ENCODE results near the gene PGLYRP3. TPM values are rescaled to one million over a fixed set of nuclear protein-coding genes. Genes with fewer than 3 reads are reported as not detected.

Gene PGLYRP3
- polyA plus RNA-seq, 1 donor from 2014 or later, result not detected

GRCh38 chr1:153353226-153353947 is 40.6 kb upstream of the PGLYRP3 start:
- Histone ChIP-seq H4K20me1 (ENCODE audit: insufficient read depth) (no peaks in the 10 kb centered on the region), H3F3A (ENCODE audit: insufficient read depth, low read length, poor library complexity, severe bottlenecking) (no peaks in the 10 kb centered on the region), H3K27me3 (ENCODE audit: insufficient read depth, low read depth, low read length) (no peaks in the 10 kb centered on the region), H3K9ac (ENCODE audit: low read length) (peak overlapping the region; percentile 30), H3K4me3 (ENCODE audit: low read length) (peak overlapping the region; percentile 22), H2AFZ (ENCODE audit: low read depth, low read length) (peak overlapping the region; percentile 40), H3K79me2 (replicated peaks; ENCODE audit: insufficient read depth, low read length) (no peaks in the 10 kb centered on the region), H3K36me3 (ENCODE audit: insufficient read depth, low read length) (no peaks in the 10 kb centered on the region), H3K9me3 (ENCODE audit: low read length) (no peaks in the 10 kb centered on the region), H3K27ac (ENCODE audit: low read length) (no peak overlapping the region), H3K4me2 (ENCODE audit: low read length) (no peak overlapping the region), H3K9me2 (ENCODE audit: insufficient read depth, low read length) (no peaks in the 10 kb centered on the region)
- TF ChIP-seq TAF1 (IDR thresholded peaks at IDR 0.05; ENCODE audit: low read depth), result no peak
- TF ChIP-seq CTCF (IDR thresholded peaks at IDR 0.05; ENCODE audit: poor library complexity, severe bottlenecking), result peak; percentile 56
- no peak for TF ChIP-seq POLR2AphosphoS5 (IDR thresholded peaks at IDR 0.05)
- TF ChIP-seq RAD21 (conservative IDR thresholded peaks at IDR 0.05), result peak; percentile 42
- peak; percentile 55 for TF ChIP-seq SMC3 (conservative IDR thresholded peaks at IDR 0.05; ENCODE audit: poor library complexity)
- TF ChIP-seq EZH2 (IDR thresholded peaks at IDR 0.05; ENCODE audit: borderline replicate concordance, insufficient read depth, low read length, poor library complexity, severe bottlenecking), result no peak
- TF ChIP-seq EP300 (conservative IDR thresholded peaks at IDR 0.05; ENCODE audit: poor library complexity, severe bottlenecking), result no peak
- no peak for TF ChIP-seq MXI1 (conservative IDR thresholded peaks at IDR 0.05; ENCODE audit: poor library complexity, severe bottlenecking)
- TF ChIP-seq REST (IDR thresholded peaks at IDR 0.05; ENCODE audit: borderline replicate concordance), result no peak

GRCh38 chr1:153352523-153352922 is 39.8 kb upstream of the PGLYRP3 start:
- H3F3A ChIP-seq (ENCODE audit: insufficient read depth, low read length, poor library complexity, severe bottlenecking), result no peaks in the 10 kb centered on the region
- no peaks in the 10 kb centered on the region for H3K9me2 ChIP-seq (ENCODE audit: insufficient read depth, low read length)
- TF ChIP-seq MXI1 (conservative IDR thresholded peaks at IDR 0.05; ENCODE audit: poor library complexity, severe bottlenecking), result no peak
- no peak for TF ChIP-seq POLR2AphosphoS5 (IDR thresholded peaks at IDR 0.05)
- peak; percentile 29 for TF ChIP-seq EP300 (conservative IDR thresholded peaks at IDR 0.05; ENCODE audit: poor library complexity, severe bottlenecking)
- TF ChIP-seq CTCF (IDR thresholded peaks at IDR 0.05; ENCODE audit: poor library complexity, severe bottlenecking), result peak; percentile 93
- TF ChIP-seq RAD21 (conservative IDR thresholded peaks at IDR 0.05), result peak; percentile 96
- peak; percentile 94 for TF ChIP-seq SMC3 (conservative IDR thresholded peaks at IDR 0.05; ENCODE audit: poor library complexity)
- TF ChIP-seq REST (IDR thresholded peaks at IDR 0.05; ENCODE audit: borderline replicate concordance), result no peak
- no peaks in the 10 kb centered on the region for H3K9me3 ChIP-seq (ENCODE audit: low read length)
- no peaks in the 10 kb centered on the region for H3K36me3 ChIP-seq (ENCODE audit: insufficient read depth, low read length)
- H3K27ac ChIP-seq (ENCODE audit: low read length), result peak overlapping the region; percentile 0
- no peak overlapping the region for H3K4me2 ChIP-seq (ENCODE audit: low read length)
- H3K79me2 ChIP-seq (replicated peaks; ENCODE audit: insufficient read depth, low read length), result no peaks in the 10 kb centered on the region
- H3K9ac ChIP-seq (ENCODE audit: low read length), result peak overlapping the region; percentile 30
- no peaks in the 10 kb centered on the region for H4K20me1 ChIP-seq (ENCODE audit: insufficient read depth)
- H2AFZ ChIP-seq (ENCODE audit: low read depth, low read length), result no peak overlapping the region
- no peaks in the 10 kb centered on the region for H3K27me3 ChIP-seq (ENCODE audit: insufficient read depth, low read depth, low read length)
- H3K4me3 ChIP-seq (ENCODE audit: low read length), result peak overlapping the region; percentile 22
